ENCODE measurements around the gene HAUS2. TPM values are rescaled to one million over a fixed set of nuclear protein-coding genes. Genes with fewer than 3 reads are reported as not detected.

Gene HAUS2
- total and polyA plus RNA-seq, 2 of the 4 experiments (the other 2 are of a cell fraction): 18.4 to 22.4 TPM

DNA sequence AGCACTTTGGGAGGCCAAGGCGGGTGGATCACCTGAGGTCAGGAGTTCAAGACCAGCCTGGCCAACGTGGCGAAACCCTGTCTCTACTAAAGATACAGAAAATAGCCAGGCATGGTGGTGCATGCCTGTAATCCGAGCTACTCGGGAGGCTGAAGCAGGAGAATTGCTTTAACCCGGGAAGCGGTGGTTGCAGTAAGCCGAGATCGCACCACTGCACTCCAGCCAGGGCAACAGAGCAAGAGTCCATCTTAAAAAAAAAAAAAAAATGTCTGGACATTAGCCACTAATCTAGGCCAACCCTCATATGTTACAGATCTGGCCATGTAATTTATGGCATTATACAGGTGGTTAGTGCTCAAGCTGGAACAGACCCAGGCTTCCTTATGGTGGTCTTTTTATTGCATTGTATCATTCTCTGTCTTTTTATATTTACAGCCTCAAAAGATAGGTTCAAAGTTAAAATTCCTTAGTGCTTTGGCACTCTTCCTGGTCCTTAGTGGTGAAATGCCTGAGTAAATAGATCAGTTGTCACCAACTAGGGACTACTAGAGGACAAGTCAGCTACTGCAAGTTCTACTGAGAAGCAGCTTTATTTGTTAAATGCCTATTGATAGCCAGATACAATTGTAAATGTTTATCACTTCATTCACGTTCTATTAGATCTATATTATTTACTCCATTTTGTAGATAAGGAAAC lies 42.7 kb downstream of the HAUS2 start:
- H3K79me1 ChIP-seq (ENCODE audit: low read depth in 1 of 2, low read length in 2 of 2): peaks cover 2 to 34% of the 10 kb centered on the region in 2 experiments; a peak in 3 of 4 replicates
- H3K4me2 ChIP-seq (ENCODE audit: low read depth, low read length): no peak overlapping the region
- no peaks in the 10 kb centered on the region for H3K36me3 ChIP-seq (ENCODE audit: control insufficient read depth, insufficient read depth, low read length)
- no peaks in the 10 kb centered on the region for H4K20me1 ChIP-seq (ENCODE audit: insufficient read depth, low read length)
- no peaks in the 10 kb centered on the region for H3K9me3 ChIP-seq (ENCODE audit: control insufficient read depth, insufficient read depth, low read length)
- H3K56ac ChIP-seq (ENCODE audit: extremely low read depth, insufficient read depth, low read length): no peak overlapping the region
- ChIA-PET CTCF (interaction anchor here (0.8 to 2.1 kb wide), 4 partner anchors 10 to 43 kb away, joined by 3 to 5 read pairs (median 3); no protein-coding TSS in a partner anchor), POLR2A (ENCODE audit: unreplicated experiment) (interaction anchor here (0.7 kb wide), 1 partner anchor 10 kb away, joined by 13 read pairs; no protein-coding TSS in a partner anchor)
- H3K9me1 ChIP-seq (ENCODE audit: insufficient read depth, low read length): peaks cover 6% of the 10 kb centered on the region
- H3K4me1 ChIP-seq (ENCODE audit: control insufficient read depth, insufficient read depth, low read length): peaks cover 8% of the 10 kb centered on the region
- no peak overlapping the region for H4K8ac ChIP-seq (ENCODE audit: low read depth in 2 of 2, low read length in 2 of 2)
- no peak overlapping the region for H3K4ac ChIP-seq (ENCODE audit: low read depth, low read length)
- TF ChIP-seq BHLHE40 (IDR thresholded peaks at IDR 0.05; ENCODE audit: low read depth, low read length) (no peak), CTCF (conservative IDR thresholded peaks at IDR 0.05; ENCODE audit: low read depth, low read length) (peak; percentile 41)
- no peak overlapping the region for H2AK9ac ChIP-seq (replicated peaks; ENCODE audit: low read depth, low read length, poor library complexity)
- H3K27ac ChIP-seq (ENCODE audit: insufficient read depth, low read length): no peak overlapping the region
- H2AFZ ChIP-seq (replicated peaks; ENCODE audit: low read length, poor library complexity): no peak overlapping the region
- no peak overlapping the region for H2BK20ac ChIP-seq (ENCODE audit: low read depth, low read length)
- no peak overlapping the region for H3K18ac ChIP-seq (ENCODE audit: low read depth, low read length)
- no peak overlapping the region for H4K5ac ChIP-seq (ENCODE audit: low read depth, low read length)
- intact Hi-C loops (cut with micrococcal nuclease): no loop called here
- in situ Hi-C loops (cut with MboI; ENCODE audit: low sequenced_read_pairs): no loop called here
- H3K4me3 ChIP-seq (ENCODE audit: insufficient read depth, low read depth, low read length): no peak overlapping the region
- H3K14ac ChIP-seq (replicated peaks; ENCODE audit: low read depth, low read length): no peak overlapping the region
- ATAC-seq (ENCODE audit: low read depth): peak; percentile 71
- dilution Hi-C loops (cut with HindIII; ENCODE audit: low sequenced_read_pairs, unreplicated experiment): no loop called here
- H3K9ac ChIP-seq (ENCODE audit: low read depth, low read length): no peak overlapping the region
- no peak overlapping the region for H2BK15ac ChIP-seq (ENCODE audit: low read depth, low read length)
- 93% methylated on average over 5 of the region's 10 CpGs; no CpG with 5 or more reads in 1 of the 2 experiments for WGBS, 2 experiments (ENCODE audit: extremely low coverage in 2 of 2, insufficient read length in 1 of 2)
- no peak overlapping the region for H2BK120ac ChIP-seq (ENCODE audit: low read depth, low read length)
- H4K91ac ChIP-seq (ENCODE audit: insufficient read depth, low read depth, low read length): no peak overlapping the region
- H2BK5ac ChIP-seq (ENCODE audit: low read depth, low read length, poor library complexity, severe bottlenecking): peak overlapping the region; percentile 20
- H2AK5ac ChIP-seq (ENCODE audit: low read depth, low read length): no peak overlapping the region
- no TSS peak for BruUV-seq (replicated peaks)
- H3K27me3 ChIP-seq (ENCODE audit: control insufficient read depth, insufficient read depth, low read length): no peaks in the 10 kb centered on the region
- no peak overlapping the region for H3K23ac ChIP-seq (ENCODE audit: low read depth, low read length)
- DNase-seq: peak; percentile 54

All from IMR-90 (cell line).